Renal cortical epithelial cell (primary cell): ENCODE data around the gene ERCC6L. TPM values are rescaled to one million over a fixed set of nuclear protein-coding genes. Genes with fewer than 3 reads are reported as not detected.

Experiments used
- DNase-seq: peaks from one replicate; pipeline ENCODE4 v3.0.0-alpha.2; 2011; ENCODE audit warnings: low read depth
- total RNA-seq: library from RNA; depleted of rRNA; stranded (reverse); fragments of >200 nt; gene quantifications from 2 replicates; pipeline ENCODE4 v1.2.3, GENCODE V29; 2014

The ERCC6L gene
- total RNA-seq, 1 donor from 2014 or later = 0.25 TPM

GRCh38 chrX:72159769-72160168, 79.1 kb downstream of the ERCC6L start:
- no peak for DNase-seq

- DNase-seq = no peak
Measured at GRCh38 chrX:72158773-72159172, 80.1 kb downstream of the ERCC6L start.

Other genes with a start within 250 kb of the ERCC6L start
- gene RTL5, start 107.1 kb downstream of the ERCC6L start, total RNA-seq = 0.17 and 3.9 TPM in 2 replicates
- 14.1 and 14.3 TPM in 2 replicates for gene PIN4, start 57.3 kb downstream of the ERCC6L start, total RNA-seq
- gene RPS4X, start 38.2 kb upstream of the ERCC6L start, total RNA-seq = 686 and 1,020 TPM in 2 replicates
- gene CITED1, start 66.9 kb upstream of the ERCC6L start, total RNA-seq = not detected in 2 replicates